Prostate gland (tissue), 2 donors: ENCODE data around the gene TH. TPM values are rescaled to one million over a fixed set of nuclear protein-coding genes. Genes with fewer than 3 reads are reported as not detected.

Experiments used
- DNase-seq: peaks from one replicate; pipeline ENCODE4 v3.0.0-alpha.2; 2019; ENCODE audit warnings: low spot score
- H3K27ac ChIP-seq, 2 donors: fragments of 200-600 bp; sonication (generic); 2 replicates each; pipeline ENCODE4 v1.5.1; 2017 to 2019
- H3K27me3 ChIP-seq: fragments of 200-600 bp; sonication (generic); replicated peaks from 2 replicates; pipeline ENCODE4 v1.5.1; 2019; ENCODE audit not compliant: insufficient read depth
- H3K36me3 ChIP-seq, 2 donors: fragments of 200-600 bp; sonication (generic); 1 replicate in 1 of 2; 2 replicates in 1 of 2; pipeline versions ENCODE4 v1.5.1 to v1.8.1; 2017 to 2019
- H3K4me1 ChIP-seq: fragments of 200-600 bp; sonication (generic); replicated peaks from 2 replicates; pipeline ENCODE4 v1.5.1; 2019
- H3K4me3 ChIP-seq, 2 donors: fragments of 200-600 bp; sonication (generic); 2 replicates each; pipeline ENCODE4 v1.5.1; 2017 to 2019
- H3K9me3 ChIP-seq: fragments of 200-600 bp; sonication (generic); 2 replicates; pipeline ENCODE4 v1.5.1; 2017
- POLR2A ChIP-seq: fragments of 450-650 bp; IDR thresholded peaks from one replicate; pipeline ENCODE4 v1.6.1; 2016; ENCODE audit warnings: antibody characterized with exemption, mild to moderate bottlenecking
- POLR2AphosphoS5 ChIP-seq: sonication (generic); formaldehyde crosslinking; IDR thresholded peaks from one replicate; pipeline ENCODE4 v1.6.1; 2017; ENCODE audit warnings: antibody characterized with exemption
- WGBS: methylation state at CpG from one replicate; pipeline ENCODE4 v1.1.5; 2018; 5-methylcytosine and 5-hydroxymethylcytosine counted together
- intact Hi-C: fragments of 100-400 bp; cut with DNase I; formaldehyde crosslinking; loops from one replicate; pipeline ENCODE4 v1.14.2; 2022
- total RNA-seq, 2 donors: library from RNA; depleted of rRNA; stranded (reverse); fragments of >200 nt; gene quantifications; one replicate each; pipeline ENCODE4 v1.1.0, GENCODE V29; 2016
- TF ChIP-seq, protein P1 (sequence below), 4 experiments: fragments of 200-600 bp in 2 of 4; fragments of 450-650 bp in 2 of 4; sonication (generic) in 2 of 4; IDR thresholded peaks; 1 replicate in 3 of 4; 2 replicates in 1 of 4; pipeline ENCODE4 v1.5.1; 2016 to 2019; ENCODE audit warnings: antibody characterized with exemption in 4 of 4, mild to moderate bottlenecking in 2 of 4, moderate library complexity in 2 of 4

Gene TH
- total RNA-seq, 2 donors from 2014 or later, result 2.4 TPM; not detected in 1

- Histone ChIP-seq H3K4me1 (peaks cover 10% of the 10 kb centered on the region), H3K4me3 (no peak overlapping the region), H3K36me3 (no peaks in the 10 kb centered on the region), H3K9me3 (no peaks in the 10 kb centered on the region), H3K27me3 (no peaks in the 10 kb centered on the region), H3K27ac (no peak overlapping the region)
- WGBS, result 100% methylated on average over 1 of the region's 1 CpG
- no peak for DNase-seq
- intact Hi-C loops, result no loop called here
- TF ChIP-seq, protein P1, sequence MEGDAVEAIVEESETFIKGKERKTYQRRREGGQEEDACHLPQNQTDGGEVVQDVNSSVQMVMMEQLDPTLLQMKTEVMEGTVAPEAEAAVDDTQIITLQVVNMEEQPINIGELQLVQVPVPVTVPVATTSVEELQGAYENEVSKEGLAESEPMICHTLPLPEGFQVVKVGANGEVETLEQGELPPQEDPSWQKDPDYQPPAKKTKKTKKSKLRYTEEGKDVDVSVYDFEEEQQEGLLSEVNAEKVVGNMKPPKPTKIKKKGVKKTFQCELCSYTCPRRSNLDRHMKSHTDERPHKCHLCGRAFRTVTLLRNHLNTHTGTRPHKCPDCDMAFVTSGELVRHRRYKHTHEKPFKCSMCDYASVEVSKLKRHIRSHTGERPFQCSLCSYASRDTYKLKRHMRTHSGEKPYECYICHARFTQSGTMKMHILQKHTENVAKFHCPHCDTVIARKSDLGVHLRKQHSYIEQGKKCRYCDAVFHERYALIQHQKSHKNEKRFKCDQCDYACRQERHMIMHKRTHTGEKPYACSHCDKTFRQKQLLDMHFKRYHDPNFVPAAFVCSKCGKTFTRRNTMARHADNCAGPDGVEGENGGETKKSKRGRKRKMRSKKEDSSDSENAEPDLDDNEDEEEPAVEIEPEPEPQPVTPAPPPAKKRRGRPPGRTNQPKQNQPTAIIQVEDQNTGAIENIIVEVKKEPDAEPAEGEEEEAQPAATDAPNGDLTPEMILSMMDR (IDR thresholded peaks at IDR 0.05), result no peak
- TF ChIP-seq POLR2A (no peak), POLR2AphosphoS5 (no peak)
Measured at GRCh38 chr11:2205214-2205720, 33.7 kb upstream of the TH start.

GRCh38 chr11:2204361-2205213, 33.0 kb upstream of the TH start:
- H3K36me3 ChIP-seq, result no peaks in the 10 kb centered on the region
- H3K4me1 ChIP-seq, result peaks cover 10% of the 10 kb centered on the region
- intact Hi-C loops, result no loop called here
- DNase-seq, result no peak
- TF ChIP-seq POLR2AphosphoS5 (no peak), POLR2A (no peak)
- TF ChIP-seq, protein P1 (IDR thresholded peaks at IDR 0.05), result no peak
- H3K9me3 ChIP-seq, result no peaks in the 10 kb centered on the region
- WGBS, result 83% methylated on average over 18 of the region's 21 CpGs
- H3K4me3 ChIP-seq, result no peak overlapping the region
- no peaks in the 10 kb centered on the region for H3K27me3 ChIP-seq
- no peak overlapping the region for H3K27ac ChIP-seq

- no peaks in the 10 kb centered on the region for H3K9me3 ChIP-seq
- WGBS, result 61% methylated on average over 23 of the region's 23 CpGs
Measured at GRCh38 chr11:2203440-2204259, 32.0 kb upstream of the TH start.

DNA sequence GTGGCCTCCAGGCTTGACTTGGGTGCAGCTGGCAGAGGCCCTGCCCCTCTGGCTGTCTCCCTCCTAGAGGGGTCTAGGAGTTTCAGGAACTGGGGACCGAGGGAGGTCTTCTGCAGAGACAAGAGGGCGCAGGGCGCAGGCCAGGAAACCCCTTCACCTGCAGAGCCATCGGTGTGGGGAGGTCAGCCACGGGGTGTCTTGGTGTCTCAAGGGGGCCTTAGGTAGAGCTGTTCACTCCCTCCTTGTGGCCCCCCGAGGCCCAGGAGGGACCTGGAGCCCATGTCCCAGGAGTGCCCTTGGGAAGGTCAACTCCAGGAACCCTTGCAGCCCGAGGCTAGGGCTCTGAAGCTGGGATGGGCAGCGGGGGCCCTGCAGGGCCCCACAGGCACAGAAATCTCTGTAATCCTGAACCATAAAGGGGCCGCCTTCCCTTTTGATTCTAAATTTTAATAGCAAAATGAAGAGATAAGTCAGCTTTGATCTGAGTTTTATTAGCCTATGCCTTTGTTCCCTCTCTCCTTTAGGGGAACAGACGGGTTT, 31.4 kb upstream of the TH start:
- WGBS, result 52% methylated on average over 10 of the region's 10 CpGs
- Histone ChIP-seq H3K27ac (no peak overlapping the region), H3K4me3 (no peak overlapping the region), H3K27me3 (no peaks in the 10 kb centered on the region), H3K4me1 (peaks cover 10% of the 10 kb centered on the region), H3K36me3 (no peaks in the 10 kb centered on the region), H3K9me3 (no peaks in the 10 kb centered on the region)
- TF ChIP-seq, protein P1 (IDR thresholded peaks at IDR 0.05), result no peak
- no peak for TF ChIP-seq POLR2A
- TF ChIP-seq POLR2AphosphoS5, result no peak
- no peak for DNase-seq
- intact Hi-C loops, result no loop called here

More at GRCh38 chr11:2203440-2204259, 32.0 kb upstream of the TH start:
- peaks cover 10% of the 10 kb centered on the region for H3K4me1 ChIP-seq
- intact Hi-C loops, result no loop called here
- H3K36me3 ChIP-seq, result no peaks in the 10 kb centered on the region
- no peak for TF ChIP-seq POLR2A
- no peak for TF ChIP-seq POLR2AphosphoS5
- TF ChIP-seq, protein P1 (IDR thresholded peaks at IDR 0.05), result no peak
- H3K4me3 ChIP-seq, result no peak overlapping the region
- no peaks in the 10 kb centered on the region for H3K27me3 ChIP-seq
- no peak overlapping the region for H3K27ac ChIP-seq
- no peak for DNase-seq
